GM21423 (cell line): ENCODE data around the gene ENC1.
"Not testable (repeated sequence)": the region's sequence is repeated elsewhere in the genome, so short reads cannot be mapped to it uniquely, and the experiment has no call there.

Experiments used
- ATAC-seq: cut with Tn5 transposase; IDR thresholded peaks from one replicate; pipeline ENCODE4 v1.9.1; 2021; ENCODE audit warnings: mild to moderate bottlenecking, moderate library complexity; ENCODE audit not compliant: unreplicated experiment

The ENC1 gene, protein sequence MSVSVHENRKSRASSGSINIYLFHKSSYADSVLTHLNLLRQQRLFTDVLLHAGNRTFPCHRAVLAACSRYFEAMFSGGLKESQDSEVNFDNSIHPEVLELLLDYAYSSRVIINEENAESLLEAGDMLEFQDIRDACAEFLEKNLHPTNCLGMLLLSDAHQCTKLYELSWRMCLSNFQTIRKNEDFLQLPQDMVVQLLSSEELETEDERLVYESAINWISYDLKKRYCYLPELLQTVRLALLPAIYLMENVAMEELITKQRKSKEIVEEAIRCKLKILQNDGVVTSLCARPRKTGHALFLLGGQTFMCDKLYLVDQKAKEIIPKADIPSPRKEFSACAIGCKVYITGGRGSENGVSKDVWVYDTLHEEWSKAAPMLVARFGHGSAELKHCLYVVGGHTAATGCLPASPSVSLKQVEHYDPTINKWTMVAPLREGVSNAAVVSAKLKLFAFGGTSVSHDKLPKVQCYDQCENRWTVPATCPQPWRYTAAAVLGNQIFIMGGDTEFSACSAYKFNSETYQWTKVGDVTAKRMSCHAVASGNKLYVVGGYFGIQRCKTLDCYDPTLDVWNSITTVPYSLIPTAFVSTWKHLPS

GRCh38 chr5:74640450-74640953, at the start of gene ENC1:
ENC1 (minus strand) TSS chr5:74640728; CDS start chr5:74636485, 4,243 bp downstream.
- peak; percentile 59 for ATAC-seq

GRCh38 chr5:74686962-74687751, 46.6 kb upstream of the ENC1 start:
- ATAC-seq: no peak

DNA sequence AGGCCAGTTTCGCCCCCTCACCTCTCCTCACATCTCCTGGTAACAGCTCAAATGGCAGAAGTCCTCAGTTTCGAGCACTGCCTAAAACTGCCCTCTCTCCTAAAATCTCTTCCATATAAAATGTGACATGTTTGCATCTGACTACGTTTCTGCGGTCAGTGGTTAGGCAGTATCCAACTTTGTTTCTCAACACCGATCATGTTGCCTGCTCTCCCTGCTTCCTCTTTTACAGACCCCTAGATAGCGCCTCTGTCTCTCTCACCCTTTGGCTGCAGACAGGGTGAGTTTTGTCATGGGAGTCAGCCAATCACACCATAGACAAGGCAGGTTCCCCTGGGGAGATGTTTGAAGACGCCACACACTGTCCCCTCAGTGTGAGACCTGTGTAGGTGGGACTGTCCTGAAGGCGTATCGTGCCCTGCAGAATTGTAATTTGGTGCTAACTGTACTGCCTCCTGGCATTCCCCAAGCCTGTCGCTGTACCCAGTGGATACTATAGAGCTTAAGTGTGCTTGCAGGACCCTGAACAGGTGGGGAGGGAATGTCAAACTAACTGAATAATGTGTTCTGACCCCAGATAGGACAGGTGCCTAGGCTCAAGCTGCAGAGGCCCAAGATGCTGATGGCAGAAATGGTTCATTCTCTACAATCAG, 45.6 kb upstream of the ENC1 start:
- ATAC-seq: peak; percentile 60

- ATAC-seq: peak; percentile 79
Observed at GRCh38 chr5:74684900-74685851, 44.6 kb upstream of the ENC1 start, which contains the start of gene HEXB. HEXB (plus strand) TSS chr5:74685233; CDS start chr5:74685261, 28 bp downstream.

GRCh38 chr5:74679966-74680365, 39.4 kb upstream of the ENC1 start:
- no peak for ATAC-seq

DNA sequence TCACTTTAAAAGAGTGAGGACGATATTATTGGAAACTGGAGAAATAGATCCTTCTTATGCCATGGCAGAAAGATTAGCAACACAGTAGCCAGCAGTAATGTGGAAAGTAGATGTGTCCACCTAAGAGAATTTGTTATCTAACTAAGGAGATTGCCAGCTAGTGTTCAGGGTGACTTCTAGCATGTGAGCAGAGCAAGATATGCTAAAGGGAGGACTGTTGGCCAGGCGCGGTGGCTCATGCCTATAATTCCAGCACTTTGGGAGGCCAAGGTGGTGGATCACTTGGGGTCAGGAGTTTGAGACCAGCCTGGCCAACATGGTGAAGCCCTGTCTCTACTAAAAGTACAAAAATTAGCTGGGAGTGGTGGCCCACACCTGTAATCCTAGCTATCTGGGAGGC, 38.8 kb upstream of the ENC1 start:
- not testable (repeated sequence) for ATAC-seq

GRCh38 chr5:74678123-74678522, 37.6 kb upstream of the ENC1 start:
- not testable (repeated sequence) for ATAC-seq

DNA sequence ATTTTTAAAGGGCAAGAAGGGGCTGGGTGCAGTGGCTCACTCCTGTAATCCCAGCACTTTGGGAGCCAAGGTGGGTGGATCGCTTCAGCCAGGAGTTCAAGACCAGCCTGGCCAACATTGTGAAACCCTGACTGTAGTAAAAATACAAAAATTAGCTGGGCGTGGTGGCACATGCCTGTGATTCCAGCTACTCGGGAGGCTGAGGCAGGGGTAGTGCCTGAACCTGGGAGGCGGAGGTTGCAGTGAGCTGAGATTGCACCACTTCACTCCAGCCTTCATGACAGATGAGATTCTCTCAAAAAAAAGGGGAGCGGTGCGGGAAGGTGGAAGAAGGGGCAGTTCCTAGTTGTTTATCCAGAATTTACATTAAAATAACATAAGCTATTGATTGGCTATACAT, 35.9 kb upstream of the ENC1 start:
- not testable (repeated sequence) for ATAC-seq

- ATAC-seq: no peak
Observed at GRCh38 chr5:74673011-74673790, 32.7 kb upstream of the ENC1 start.

DNA sequence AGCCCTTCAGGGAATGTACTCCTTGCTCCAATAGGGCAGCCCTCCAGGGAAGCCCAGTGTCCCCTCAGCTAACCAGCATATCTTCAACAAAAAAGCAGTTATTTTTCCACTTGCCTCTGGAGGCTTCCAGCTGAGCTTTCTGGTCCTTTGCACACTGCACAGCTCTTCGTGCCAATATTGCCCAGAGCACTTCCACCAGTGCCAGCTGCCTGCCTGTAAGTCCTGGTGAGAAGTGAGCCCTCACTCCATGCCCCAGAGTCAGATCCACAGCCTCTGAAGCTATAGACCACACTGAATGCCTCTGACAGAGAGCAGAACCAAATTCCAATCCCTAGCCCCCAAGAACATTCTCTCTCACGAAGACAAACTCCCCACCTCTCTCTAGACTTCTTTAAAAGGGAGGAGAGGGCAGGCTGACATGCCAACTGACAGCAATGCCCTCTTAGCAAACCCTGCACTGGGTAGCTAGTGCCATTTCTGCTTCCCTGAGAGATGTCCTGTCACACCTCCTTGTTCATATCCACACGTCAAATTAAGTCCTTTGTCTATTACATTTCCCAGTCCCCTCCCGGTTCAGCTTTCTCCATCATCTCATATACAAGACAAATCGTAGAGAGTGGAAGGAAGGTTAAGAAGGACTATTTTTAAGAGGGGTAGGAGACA, 31.8 kb upstream of the ENC1 start:
- no peak for ATAC-seq

DNA sequence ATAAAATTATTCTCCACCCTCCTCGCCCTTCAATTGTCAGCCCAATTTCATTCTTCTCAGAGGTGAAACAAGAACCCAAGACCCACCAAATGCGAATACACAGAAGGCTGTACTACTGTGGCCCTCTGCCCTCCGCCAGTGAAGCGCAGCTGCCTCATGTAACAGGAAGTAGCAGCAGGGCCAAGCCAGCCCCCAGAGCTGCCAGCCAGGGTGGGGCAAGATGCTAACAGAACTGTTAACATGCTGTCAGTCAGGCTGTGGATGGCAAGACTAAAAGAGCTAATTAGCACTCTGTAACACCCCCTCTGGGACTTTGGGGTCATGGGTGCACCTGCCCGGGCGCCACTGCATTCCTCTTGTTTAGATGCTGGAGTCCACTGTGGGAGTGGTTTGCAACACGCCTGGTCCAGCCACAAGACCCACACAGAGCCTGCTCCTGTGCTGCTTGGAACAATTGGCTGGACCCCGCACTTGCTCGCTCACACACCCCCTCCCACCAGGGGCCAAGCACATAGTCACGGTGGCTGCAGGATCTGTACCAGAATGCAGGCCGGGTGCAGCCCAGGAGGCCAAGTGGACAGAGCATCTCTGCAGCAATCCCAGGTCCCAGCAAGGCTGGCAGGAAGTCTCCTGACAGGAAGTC, 30.0 kb upstream of the ENC1 start:
- ATAC-seq: no peak

DNA sequence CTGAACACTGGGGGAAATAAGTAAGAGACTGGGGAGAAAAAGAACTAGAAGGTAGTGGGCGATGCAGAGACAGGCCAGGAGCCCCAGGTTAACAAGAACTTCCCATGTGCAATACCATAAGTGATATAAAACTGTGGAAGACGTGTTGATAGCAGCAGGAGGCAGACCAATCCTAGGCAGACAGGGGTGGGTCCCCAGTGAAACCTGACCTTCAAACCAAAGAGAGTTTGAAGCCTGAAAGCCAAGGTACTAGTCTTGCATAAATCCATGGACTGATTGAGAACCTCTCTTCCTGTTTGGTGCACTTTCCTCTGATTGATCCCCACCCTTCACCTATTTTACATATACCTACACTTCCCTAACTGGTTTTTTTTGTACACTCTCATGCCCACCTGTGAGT, 29.3 kb upstream of the ENC1 start:
- ATAC-seq: no peak

- ATAC-seq: no peak
Observed at GRCh38 chr5:74667396-74667795, 26.9 kb upstream of the ENC1 start.

DNA sequence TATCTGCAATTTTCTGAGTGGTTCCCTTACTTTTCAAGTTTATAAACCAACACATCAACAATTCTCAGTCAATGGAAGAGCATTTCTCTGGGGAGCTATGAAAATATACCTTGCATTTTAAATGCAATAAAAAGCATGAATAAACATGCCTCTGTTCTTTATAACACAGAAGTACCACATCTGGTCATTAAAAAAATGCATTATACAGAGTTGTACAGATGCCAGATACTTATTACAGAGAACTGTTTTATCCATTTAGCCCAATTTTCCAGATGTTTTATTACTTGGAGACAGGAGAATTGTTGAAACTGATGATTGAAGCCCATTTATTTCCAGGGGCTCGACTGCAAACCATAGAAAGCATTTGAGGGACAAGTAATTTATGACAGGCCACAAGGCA, 25.3 kb upstream of the ENC1 start:
- no peak for ATAC-seq

- no peak for ATAC-seq
Observed at GRCh38 chr5:74665273-74665672, 24.7 kb upstream of the ENC1 start.

GRCh38 chr5:74664551-74664950, 24.0 kb upstream of the ENC1 start:
- ATAC-seq: no peak

- ATAC-seq: no peak
Observed at GRCh38 chr5:74660873-74661272, 20.3 kb upstream of the ENC1 start.

- no peak for ATAC-seq
Observed at GRCh38 chr5:74660140-74660539, 19.6 kb upstream of the ENC1 start.
